Stimulated activated CD4-positive, alpha-beta T cell treated with anti-CD3 and anti-CD28 coated beads, Interleukin-2, amount 100 ng/mL, for 4 hours (primary cell): ENCODE results near the gene ADAMTS13.
"Not testable (repeated sequence)": the region's sequence is repeated elsewhere in the genome, so short reads cannot be mapped to it uniquely, and the experiment has no call there.

ENCODE experiments used
- DNase-seq: peaks from one replicate; pipeline ENCODE4 v3.0.0-alpha.2; 2020; ENCODE audit warnings: low read depth

The ADAMTS13 gene

GRCh38 chr9:133425049-133425632, 3.0 kb downstream of the ADAMTS13 start:
- no peak for DNase-seq

GRCh38 chr9:133426011-133426410, 3.8 kb downstream of the ADAMTS13 start:
- DNase-seq, result no peak

GRCh38 chr9:133427658-133428348, 5.6 kb downstream of the ADAMTS13 start:
- no peak for DNase-seq

- DNase-seq, result no peak
These were observed 6.5 kb downstream of the ADAMTS13 start for GRCh38 chr9:133428617-133429101.

DNA sequence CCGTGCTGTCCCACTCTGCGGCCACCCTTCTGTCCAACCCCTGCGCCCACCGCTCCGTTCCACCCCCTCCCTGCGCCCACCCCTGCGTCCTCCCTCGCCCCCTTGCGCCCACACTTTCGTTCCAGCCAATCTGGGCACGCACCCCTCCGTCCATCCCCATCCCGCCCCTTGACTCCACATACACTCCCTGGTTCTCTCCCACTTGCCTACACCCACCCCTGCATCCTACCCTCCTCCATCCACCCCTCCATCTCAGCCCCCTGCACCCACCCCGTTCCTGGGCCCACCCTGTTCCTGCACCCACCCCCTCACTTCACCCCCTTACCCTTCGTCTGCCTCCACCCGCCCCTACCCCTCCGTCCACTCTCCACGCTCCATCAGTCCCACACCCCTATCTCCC, 7.0 kb downstream of the ADAMTS13 start:
- no peak for DNase-seq

DNA sequence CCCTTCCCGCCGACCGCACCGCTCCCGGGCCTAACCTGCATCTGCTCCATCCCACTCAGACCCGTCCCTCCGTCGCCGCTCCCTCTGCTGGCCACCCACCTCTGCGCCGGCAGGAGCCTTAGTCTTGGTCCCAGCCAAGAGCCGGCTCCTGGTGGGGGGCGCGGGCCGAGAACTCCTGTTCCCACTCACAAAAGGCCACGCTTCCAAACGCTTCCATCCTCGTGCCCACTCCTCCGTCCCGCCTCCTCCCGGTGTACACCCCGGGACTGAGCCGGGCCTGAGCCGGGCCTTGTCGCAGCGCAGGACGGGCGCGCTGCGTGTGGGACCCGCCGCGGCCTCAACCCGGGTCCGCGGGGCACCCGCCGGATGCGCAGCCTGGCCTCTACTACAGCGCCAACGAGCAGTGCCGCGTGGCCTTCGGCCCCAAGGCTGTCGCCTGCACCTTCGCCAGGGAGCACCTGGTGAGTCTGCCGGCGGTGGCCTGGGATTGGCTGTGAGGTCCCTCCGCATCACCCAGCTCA, 7.5 kb downstream of the ADAMTS13 start:
- DNase-seq, result no peak

DNA sequence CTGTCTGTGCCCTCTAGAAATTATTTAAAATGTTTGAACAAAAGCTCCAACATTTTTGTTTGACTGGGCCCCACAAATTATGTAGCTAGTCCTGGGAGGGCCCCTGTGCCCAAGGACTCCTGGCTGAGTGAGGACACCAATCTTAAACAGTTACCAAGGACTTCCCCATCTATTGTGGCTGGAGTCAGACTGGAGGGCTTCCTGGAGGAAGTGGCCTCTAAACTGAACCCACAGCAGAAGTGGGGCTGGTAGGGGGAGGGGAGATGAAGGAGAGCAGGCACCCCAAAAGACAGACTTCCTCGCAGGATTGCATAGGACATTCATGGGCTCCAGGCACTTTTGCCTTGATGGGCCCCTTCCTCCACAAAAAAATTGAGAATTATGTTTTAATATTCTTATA, 8.1 kb downstream of the ADAMTS13 start:
- DNase-seq, result no peak

GRCh38 chr9:133433351-133433843, 11.2 kb downstream of the ADAMTS13 start:
- DNase-seq, result no peak

DNA sequence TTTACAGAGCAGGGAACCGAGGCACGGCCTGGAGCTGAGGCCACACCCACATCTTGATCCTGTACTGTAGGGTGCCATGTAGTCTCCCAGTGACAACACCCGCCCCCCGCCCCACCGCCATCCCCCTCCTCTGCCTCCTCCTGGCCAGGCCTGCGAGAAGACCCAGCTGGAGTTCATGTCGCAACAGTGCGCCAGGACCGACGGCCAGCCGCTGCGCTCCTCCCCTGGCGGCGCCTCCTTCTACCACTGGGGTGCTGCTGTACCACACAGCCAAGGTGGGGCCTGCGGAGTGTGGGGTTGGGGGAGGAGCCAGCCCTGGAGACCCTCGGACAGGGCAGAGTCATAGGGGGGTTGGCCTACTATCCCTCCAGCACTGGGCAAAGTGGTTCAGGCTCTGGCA, 14.5 kb downstream of the ADAMTS13 start:
- no peak for DNase-seq

- no peak for DNase-seq
These were observed 15.8 kb downstream of the ADAMTS13 start for GRCh38 chr9:133437753-133438531.

DNA sequence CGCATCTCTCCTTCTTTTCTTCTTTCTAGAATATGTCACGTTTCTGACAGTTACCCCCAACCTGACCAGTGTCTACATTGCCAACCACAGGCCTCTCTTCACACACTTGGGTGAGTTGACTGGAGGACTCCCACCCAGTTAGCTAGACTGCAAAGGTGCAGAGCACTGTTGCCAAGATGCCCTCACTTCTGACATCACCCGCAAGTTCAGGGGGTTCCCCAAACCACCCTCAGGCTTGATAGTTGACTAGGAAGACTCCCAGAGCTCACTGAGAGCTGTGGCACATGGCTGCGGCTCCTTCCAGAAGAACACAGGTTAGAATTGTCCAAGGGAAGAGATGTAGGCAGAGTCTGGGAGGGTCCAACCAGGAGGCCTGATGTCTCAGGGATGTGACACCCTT, 17.2 kb downstream of the ADAMTS13 start:
- no peak for DNase-seq

GRCh38 chr9:133440874-133441273, 18.7 kb downstream of the ADAMTS13 start:
- DNase-seq, result no peak

- DNase-seq, result no peak
These were observed 19.4 kb downstream of the ADAMTS13 start for GRCh38 chr9:133441571-133441970.

GRCh38 chr9:133443248-133443647, 21.1 kb downstream of the ADAMTS13 start:
- no peak for DNase-seq

DNA sequence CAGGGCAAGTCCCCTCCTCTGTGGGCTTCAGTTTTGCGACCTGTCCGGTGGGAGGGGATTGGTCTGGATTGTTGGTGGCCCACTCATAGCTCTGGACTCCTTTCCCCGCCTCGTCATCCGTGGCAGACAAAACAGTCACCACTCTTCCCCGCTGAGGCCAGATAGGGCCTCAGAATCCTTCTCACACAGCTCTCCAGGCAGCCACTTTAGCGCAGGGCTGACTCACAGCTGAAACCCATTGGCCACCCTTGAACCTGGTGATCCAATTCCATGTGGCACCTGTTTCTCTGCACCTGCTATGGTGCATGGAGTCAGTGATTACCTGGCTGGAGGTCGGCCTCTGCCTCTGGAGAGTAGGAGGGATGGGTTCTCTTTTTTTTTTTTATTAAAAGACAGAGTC, 21.8 kb downstream of the ADAMTS13 start:
- DNase-seq, result no peak

- DNase-seq, result no peak
These were observed 23.3 kb downstream of the ADAMTS13 start for GRCh38 chr9:133445293-133445969.

- DNase-seq, result no peak
These were observed 26.4 kb downstream of the ADAMTS13 start for GRCh38 chr9:133448487-133448972.

GRCh38 chr9:133449760-133450159, 27.6 kb downstream of the ADAMTS13 start:
- no peak for DNase-seq

GRCh38 chr9:133451865-133452264, 29.7 kb downstream of the ADAMTS13 start:
- DNase-seq, result not testable (repeated sequence)

- no peak for DNase-seq
These were observed 30.4 kb downstream of the ADAMTS13 start for GRCh38 chr9:133452562-133452961.

- no peak for DNase-seq
These were observed 31.5 kb downstream of the ADAMTS13 start for GRCh38 chr9:133453651-133454050.

DNA sequence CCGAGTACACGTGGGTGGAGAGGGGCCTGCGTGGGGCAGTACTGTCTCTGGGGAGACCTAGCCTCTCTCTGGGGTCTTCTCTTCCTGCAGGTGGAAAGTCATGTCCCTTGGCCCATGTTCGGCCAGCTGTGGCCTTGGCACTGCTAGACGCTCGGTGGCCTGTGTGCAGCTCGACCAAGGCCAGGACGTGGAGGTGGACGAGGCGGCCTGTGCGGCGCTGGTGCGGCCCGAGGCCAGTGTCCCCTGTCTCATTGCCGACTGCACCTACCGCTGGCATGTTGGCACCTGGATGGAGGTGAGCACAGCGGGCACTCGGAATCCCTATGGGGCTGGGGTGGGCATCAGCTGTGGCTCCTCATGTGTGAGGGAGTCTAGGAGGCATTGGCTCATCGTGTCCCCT, 32.2 kb downstream of the ADAMTS13 start:
- DNase-seq, result no peak
